Ovary (tissue), 9 donors: Measurements from ENCODE around the gene FKBP14. TPM values are rescaled to one million over a fixed set of nuclear protein-coding genes. Genes with fewer than 3 reads are reported as not detected.

Experiments
- DNase-seq, 5 donors: peaks; one replicate each; pipeline ENCODE4 v3.0.0-alpha.2; 2019 to 2020
- H3K27ac ChIP-seq, 2 donors: fragments of 200-600 bp; one replicate each; pipeline versions ENCODE4 v1.5.1 to v1.8.0; 2019 to 2022
- H3K27me3 ChIP-seq: fragments of 200-600 bp; one replicate; pipeline ENCODE4 v1.8.0; 2022
- H3K36me3 ChIP-seq: fragments of 200-600 bp; sonication (generic); one replicate; pipeline ENCODE4 v1.5.1; 2019
- H3K4me1 ChIP-seq: one replicate; pipeline ENCODE4 v1.8.1; 2013; ENCODE audit warnings: mild to moderate bottlenecking, moderate library complexity; ENCODE audit not compliant: insufficient read depth
- H3K4me3 ChIP-seq: fragments of 200-600 bp; sonication (generic); one replicate; pipeline ENCODE4 v1.5.1; 2017
- H3K9me3 ChIP-seq, 2 donors: fragments of 200-600 bp in 1 of 2; sonication (generic) in 1 of 2; one replicate each; pipeline versions ENCODE4 v1.5.1 to v1.8.1; 2013 to 2019; ENCODE audit warnings: mild to moderate bottlenecking in 1 of 2, moderate library complexity in 1 of 2
- CTCF ChIP-seq, 3 donors: fragments of 450-650 bp in 2 of 3; fragments of 200-600 bp in 1 of 3; IDR thresholded peaks; one replicate each; pipeline versions ENCODE4 v1.5.1 to v1.8.0; 2016 to 2022; ENCODE audit warnings: antibody characterized with exemption in 3 of 3, mild to moderate bottlenecking in 1 of 3
- EP300 ChIP-seq: sonication (generic); formaldehyde crosslinking; IDR thresholded peaks from one replicate; pipeline ENCODE4 v1.6.1; 2017; ENCODE audit warnings: antibody characterized with exemption
- POLR2A ChIP-seq: fragments of 450-650 bp; IDR thresholded peaks from one replicate; pipeline ENCODE4 v1.6.1; 2017; ENCODE audit warnings: antibody characterized with exemption, mild to moderate bottlenecking, moderate library complexity
- WGBS, 3 donors: extraction: QIAGEN DNeasy Blood & Tissue Kit in 1 of 3; methylation state at CpG; one replicate each; pipeline versions ENCODE4 v1.1.5 to v1.1.7; 2013 to 2017; 5-methylcytosine and 5-hydroxymethylcytosine counted together
- intact Hi-C, 4 donors: fragments of 100-400 bp; cut with DNase I; formaldehyde crosslinking; loops; one replicate each; pipeline versions ENCODE4 v1.11.0 to v1.15.1; 2022 to 2023
- polyA plus RNA-seq, 2 donors: library from polyadenylated mRNA; stranded (reverse); fragments of 200-250 nt in 1 of 2; fragments of 350-450 nt in 1 of 2; fragmentation: Illumina TruSeq in 1 of 2; extraction: RNeasy Lipid Tissue Mini Kit (QIAGEN cat#74804) in 1 of 2; gene quantifications; one replicate each; pipeline ENCODE4 v1.2.3, GENCODE V29; 2013 to 2014
- total RNA-seq, 7 donors: library from RNA; depleted of rRNA in 2 of 7; stranded (reverse); fragments of >200 nt in 2 of 7; fragmentation: NEBNext Ultra II Directional in 3 of 7; extraction: Animal tissue kit (Norgen Biotek cat#: 25700) in 3 of 7; gene quantifications; one replicate each; pipeline versions ENCODE4 v1.1.0 to v1.2.4, GENCODE V29; 2016 to 2023
- donor health status: DM: no; HTN: no; CAD: no; lungs with moderate emphysema.
- donor health status: DM: no; HTN: no; CAD: no.
- donor health status: Bipolar disorder and iron deficiency.
- donor health status: DM: yes; HTN: yes; CAD: no.
- donor health status: DM: no; HTN: no; CAD: no.
- donor health status: DM: yes; HTN: yes; CAD: no.

FKBP14 gene
- total and polyA plus RNA-seq, 9 donors, result 3.4 to 19.6 (median 13.5) TPM

- peak; percentile 42 to 68 (median 51) for DNase-seq
- TF ChIP-seq EP300, result no peak
- TF ChIP-seq POLR2A, result no peak
- TF ChIP-seq CTCF (IDR thresholded peaks at IDR 0.05), result no peak
- Histone ChIP-seq H3K27ac (peak overlapping the region; percentile 86 to 89), H3K9me3 (no peaks in the 10 kb centered on the region), H3K4me1 (peaks cover 9% of the 10 kb centered on the region), H3K27me3 (no peaks in the 10 kb centered on the region), H3K36me3 (no peaks in the 10 kb centered on the region), H3K4me3 (peak overlapping the region; percentile 65)
- intact Hi-C loops, result no loop called here
- 6 to 13% (median 13%) methylated on average over 55 to 75 of the region's 75 CpGs for WGBS, 3 donors
Measured at GRCh38 chr7:29988424-29989256, 37.9 kb downstream of the FKBP14 start.

GRCh38 chr7:29987811-29988317 is 38.6 kb downstream of the FKBP14 start:
- no peaks in the 10 kb centered on the region for H3K36me3 ChIP-seq
- intact Hi-C loops, result no loop called here
- H3K9me3 ChIP-seq, result no peaks in the 10 kb centered on the region
- peak in 3 of 5 donors; percentile 17 to 37 (median 28) for DNase-seq
- WGBS, 3 donors, result 48 to 52% (median 52%) methylated on average over 8 of the region's 8 CpGs
- H3K27ac ChIP-seq, result peak overlapping the region in 1 of 2 donors; percentile 86
- peak overlapping the region; percentile 65 for H3K4me3 ChIP-seq
- H3K27me3 ChIP-seq, result no peaks in the 10 kb centered on the region
- H3K4me1 ChIP-seq, result peaks cover 9% of the 10 kb centered on the region
- TF ChIP-seq CTCF (IDR thresholded peaks at IDR 0.05) (no peak), POLR2A (no peak), EP300 (no peak)

- no peak for TF ChIP-seq CTCF (IDR thresholded peaks at IDR 0.05)
- no peak for TF ChIP-seq POLR2A
- no peak for TF ChIP-seq EP300
- WGBS, 3 donors, result 25 to 48% (median 28%) methylated on average over 2 of the region's 2 CpGs
- no peak for DNase-seq
- H3K27ac ChIP-seq, result no peak overlapping the region
- no peaks in the 10 kb centered on the region for H3K9me3 ChIP-seq
- no peaks in the 10 kb centered on the region for H3K27me3 ChIP-seq
- intact Hi-C loops, result no loop called here
- no peak overlapping the region for H3K4me3 ChIP-seq
- H3K36me3 ChIP-seq, result no peaks in the 10 kb centered on the region
- H3K4me1 ChIP-seq, result peaks cover 9% of the 10 kb centered on the region
Measured at GRCh38 chr7:29987083-29987482, 39.4 kb downstream of the FKBP14 start.

GRCh38 chr7:29980151-29980550 is 46.4 kb downstream of the FKBP14 start:
- Histone ChIP-seq H3K27ac (no peak overlapping the region), H3K9me3 (no peaks in the 10 kb centered on the region), H3K36me3 (no peaks in the 10 kb centered on the region), H3K27me3 (no peaks in the 10 kb centered on the region), H3K4me1 (peaks cover 2% of the 10 kb centered on the region), H3K4me3 (no peak overlapping the region)
- intact Hi-C loops, result no loop called here
- DNase-seq, result no peak
- TF ChIP-seq POLR2A (no peak), EP300 (no peak), CTCF (IDR thresholded peaks at IDR 0.05) (no peak)
